Cardiac muscle cell (in vitro differentiated cells and primary cell): ENCODE results near the gene EFCAB3. TPM values are rescaled to one million over a fixed set of nuclear protein-coding genes. Genes with fewer than 3 reads are reported as not detected.
"Not testable (repeated sequence)": the region's sequence is repeated elsewhere in the genome, so short reads cannot be mapped to it uniquely, and the experiment has no call there.

ENCODE experiments used
- DNase-seq, 2 donors: peaks; one replicate each; pipeline versions ENCODE4 v3.0.0 to v3.0.0-alpha.2; 2010 to 2017; ENCODE audit warnings: low read depth in 1 of 2, low spot score in 1 of 2
- H3K27ac ChIP-seq: fragments of 200-600 bp; sonication (generic); 2 replicates; pipeline ENCODE4 v1.5.1; 2016
- H3K27me3 ChIP-seq: fragments of 200-600 bp; sonication (generic); 2 replicates; pipeline ENCODE4 v1.6.0; 2016; ENCODE audit warnings: control low read depth
- H3K36me3 ChIP-seq: fragments of 200-600 bp; sonication (generic); 2 replicates; pipeline ENCODE4 v1.5.1; 2016; ENCODE audit warnings: control low read depth
- H3K4me1 ChIP-seq: fragments of 200-600 bp; sonication (generic); 2 replicates; pipeline ENCODE4 v1.8.1; 2017; ENCODE audit warnings: low read depth, mild to moderate bottlenecking, mixed run types
- H3K4me3 ChIP-seq: fragments of 200-600 bp; sonication (generic); 2 replicates; pipeline ENCODE4 v1.5.1; 2016; ENCODE audit warnings: mild to moderate bottlenecking
- H3K9me3 ChIP-seq: fragments of 200-600 bp; sonication (generic); 2 replicates; pipeline ENCODE4 v1.5.1; 2017; ENCODE audit warnings: low read depth, mild to moderate bottlenecking, control low read depth
- polyA plus RNA-seq: library from polyadenylated mRNA; unstranded; fragments of >200 nt; fragmentation: Nextera tagmentation; extraction: Ambion mirVana; gene quantifications from 2 replicates; pipeline ENCODE4 v1.2.1, GENCODE V29; 2016
- total RNA-seq: library from RNA; depleted of rRNA; stranded (reverse); fragments of >200 nt; gene quantifications from 2 replicates; pipeline ENCODE4 v1.2.3, GENCODE V29; 2016
- TF ChIP-seq, protein P1 (sequence below): IDR thresholded peaks from 2 replicates; pipeline ENCODE4 v1.5.1; 2012; ENCODE audit warnings: low read depth, mild to moderate bottlenecking, low read length

EFCAB3 gene
- total and polyA plus RNA-seq, 2 experiments from 2014 or later = not detected

DNA sequence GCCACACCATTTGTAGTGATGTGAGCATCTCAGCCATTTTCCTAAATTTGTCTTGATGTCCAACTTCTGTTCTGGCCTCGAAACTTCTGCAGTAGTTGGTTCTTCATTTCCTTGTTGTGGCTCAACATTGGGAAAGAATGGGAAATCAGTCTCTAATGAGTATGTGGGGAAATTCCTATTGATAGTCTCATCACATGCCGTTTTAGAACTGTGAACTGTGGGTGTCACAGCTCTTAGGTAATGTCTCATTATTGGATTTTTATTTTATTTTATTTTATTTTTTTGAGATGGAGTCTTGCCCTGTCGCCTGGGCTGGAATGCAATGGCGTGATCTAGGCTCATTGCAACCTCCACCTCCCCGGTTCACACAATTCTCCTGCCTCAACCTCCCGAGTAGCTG is 60.8 kb downstream of the EFCAB3 start:
- H3K4me3 ChIP-seq = not testable (repeated sequence)
- peaks cover 36% of the 10 kb centered on the region for H3K36me3 ChIP-seq

DNA sequence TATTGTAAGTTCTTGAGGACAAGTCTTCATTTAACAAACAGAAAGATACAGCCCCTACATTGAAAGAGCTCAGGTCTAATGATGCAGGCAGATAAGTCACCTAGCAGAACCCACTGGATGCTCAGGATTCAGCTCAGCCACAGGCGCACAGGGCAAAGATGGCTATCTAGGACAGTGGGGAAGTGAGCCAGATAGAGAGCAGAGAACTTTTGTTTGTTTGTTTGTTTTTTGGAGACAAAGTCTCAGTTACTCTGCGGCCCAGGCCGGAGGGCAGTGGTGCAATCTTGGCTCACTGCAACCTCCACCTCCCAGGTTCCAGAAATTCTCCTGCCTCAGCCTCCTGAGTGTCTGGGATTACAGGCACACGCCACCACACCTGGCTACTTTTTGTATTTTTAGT is 63.7 kb downstream of the EFCAB3 start:
- no peaks in the 10 kb centered on the region for H3K9me3 ChIP-seq
- no peak overlapping the region for H3K4me3 ChIP-seq
- H3K4me1 ChIP-seq = no peaks in the 10 kb centered on the region
- DNase-seq = no peak
- H3K27me3 ChIP-seq = no peaks in the 10 kb centered on the region
- TF ChIP-seq, protein P1, sequence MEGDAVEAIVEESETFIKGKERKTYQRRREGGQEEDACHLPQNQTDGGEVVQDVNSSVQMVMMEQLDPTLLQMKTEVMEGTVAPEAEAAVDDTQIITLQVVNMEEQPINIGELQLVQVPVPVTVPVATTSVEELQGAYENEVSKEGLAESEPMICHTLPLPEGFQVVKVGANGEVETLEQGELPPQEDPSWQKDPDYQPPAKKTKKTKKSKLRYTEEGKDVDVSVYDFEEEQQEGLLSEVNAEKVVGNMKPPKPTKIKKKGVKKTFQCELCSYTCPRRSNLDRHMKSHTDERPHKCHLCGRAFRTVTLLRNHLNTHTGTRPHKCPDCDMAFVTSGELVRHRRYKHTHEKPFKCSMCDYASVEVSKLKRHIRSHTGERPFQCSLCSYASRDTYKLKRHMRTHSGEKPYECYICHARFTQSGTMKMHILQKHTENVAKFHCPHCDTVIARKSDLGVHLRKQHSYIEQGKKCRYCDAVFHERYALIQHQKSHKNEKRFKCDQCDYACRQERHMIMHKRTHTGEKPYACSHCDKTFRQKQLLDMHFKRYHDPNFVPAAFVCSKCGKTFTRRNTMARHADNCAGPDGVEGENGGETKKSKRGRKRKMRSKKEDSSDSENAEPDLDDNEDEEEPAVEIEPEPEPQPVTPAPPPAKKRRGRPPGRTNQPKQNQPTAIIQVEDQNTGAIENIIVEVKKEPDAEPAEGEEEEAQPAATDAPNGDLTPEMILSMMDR = no peak
- no peak overlapping the region for H3K27ac ChIP-seq
- H3K36me3 ChIP-seq = peaks cover 56% of the 10 kb centered on the region

More for the DNA sequence above, 60.8 kb downstream of the EFCAB3 start:
- H3K9me3 ChIP-seq, H3K27me3 ChIP-seq, DNase-seq, H3K27ac ChIP-seq, H3K4me1 ChIP-seq: not testable (repeated sequence)

DNA sequence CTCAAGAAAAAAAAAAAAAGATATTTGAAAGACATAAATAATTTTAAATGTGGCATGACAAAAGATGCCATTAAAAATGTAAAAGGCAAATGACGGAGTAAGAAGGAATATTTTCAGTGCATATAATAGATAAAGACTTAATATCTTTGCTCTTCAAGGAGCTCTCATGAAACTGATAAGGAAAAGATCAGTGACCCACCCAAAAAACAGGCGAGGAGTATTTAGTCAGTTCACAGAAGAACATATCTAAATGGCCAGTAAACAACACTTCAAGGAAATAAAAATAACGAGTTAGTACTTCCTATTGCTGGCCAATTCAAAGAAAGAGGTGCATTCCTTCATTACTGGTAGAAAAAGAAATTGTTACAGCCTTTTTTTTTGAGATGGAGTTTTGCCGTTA is 65.4 kb downstream of the EFCAB3 start:
- peaks cover 58% of the 10 kb centered on the region for H3K36me3 ChIP-seq
- DNase-seq, H3K9me3 ChIP-seq, H3K27ac ChIP-seq, H3K4me1 ChIP-seq, H3K27me3 ChIP-seq, H3K4me3 ChIP-seq: not testable (repeated sequence)

DNA sequence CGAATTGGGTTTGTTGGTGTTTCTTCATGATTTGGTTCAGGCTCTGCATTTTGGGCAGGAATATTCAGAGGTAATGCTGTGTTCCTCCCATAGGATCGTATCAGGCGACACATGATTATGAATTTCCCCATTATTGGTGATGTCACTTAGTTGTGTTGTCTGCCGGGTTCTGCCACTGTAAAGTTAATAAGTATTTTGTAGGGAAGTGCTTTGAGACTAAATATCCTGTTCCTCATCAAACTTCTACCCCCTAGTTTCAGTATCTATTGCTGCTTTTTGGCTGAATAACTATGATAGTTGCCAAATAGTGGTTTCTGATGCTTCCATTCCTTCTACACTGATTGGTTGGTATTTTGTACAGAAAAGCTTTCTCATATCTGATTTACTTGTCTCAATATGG is 71.8 kb downstream of the EFCAB3 start:
- not testable (repeated sequence) for H3K4me3 ChIP-seq, H3K27me3 ChIP-seq, H3K27ac ChIP-seq, H3K9me3 ChIP-seq, DNase-seq, H3K4me1 ChIP-seq
- peaks cover 18% of the 10 kb centered on the region for H3K36me3 ChIP-seq

DNA sequence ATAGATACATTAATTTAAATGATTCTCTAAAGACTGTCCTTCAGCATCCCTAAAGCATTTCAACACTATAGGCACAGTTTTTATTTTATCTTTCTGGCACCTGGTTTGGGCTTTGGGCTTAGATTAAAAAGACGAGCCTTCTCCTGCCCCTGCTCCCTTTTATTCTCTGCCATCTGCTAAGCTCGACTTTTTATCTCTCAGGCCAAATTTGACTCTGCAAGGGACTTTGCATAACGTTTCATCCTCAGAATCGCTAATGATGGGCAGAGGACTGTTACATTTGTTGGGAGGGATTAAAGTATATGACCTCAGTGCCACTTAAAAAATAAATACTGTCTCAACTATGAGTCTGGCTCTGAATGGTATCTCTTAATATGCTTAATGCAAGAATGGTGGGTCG is 72.7 kb downstream of the EFCAB3 start:
- DNase-seq, H3K27me3 ChIP-seq, H3K27ac ChIP-seq, H3K9me3 ChIP-seq, H3K4me1 ChIP-seq, H3K4me3 ChIP-seq: not testable (repeated sequence)
- peaks cover 13% of the 10 kb centered on the region for H3K36me3 ChIP-seq

DNA sequence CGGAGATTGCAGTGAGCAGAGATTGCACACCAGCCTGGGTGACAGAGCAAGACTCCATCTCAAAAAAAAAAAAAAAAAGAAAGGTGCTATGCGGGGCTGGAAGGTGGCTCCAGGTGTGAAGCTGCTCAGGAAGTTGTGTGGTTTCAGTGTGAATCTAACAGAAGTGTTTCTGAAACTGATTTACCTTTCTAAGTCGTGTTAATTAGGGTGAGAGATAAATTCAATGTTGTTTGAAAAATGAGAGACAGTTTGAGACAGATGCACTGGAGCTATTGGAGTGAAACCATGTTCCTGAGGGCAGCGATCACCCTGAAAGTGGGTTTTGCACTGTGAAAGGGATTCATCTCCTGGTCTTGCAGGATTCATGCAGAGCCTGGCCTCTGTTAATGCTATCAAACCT is 73.3 kb downstream of the EFCAB3 start:
- not testable (repeated sequence) for H3K27ac ChIP-seq, H3K4me1 ChIP-seq, DNase-seq, H3K4me3 ChIP-seq, H3K9me3 ChIP-seq, H3K27me3 ChIP-seq
- peaks cover 10% of the 10 kb centered on the region for H3K36me3 ChIP-seq

DNA sequence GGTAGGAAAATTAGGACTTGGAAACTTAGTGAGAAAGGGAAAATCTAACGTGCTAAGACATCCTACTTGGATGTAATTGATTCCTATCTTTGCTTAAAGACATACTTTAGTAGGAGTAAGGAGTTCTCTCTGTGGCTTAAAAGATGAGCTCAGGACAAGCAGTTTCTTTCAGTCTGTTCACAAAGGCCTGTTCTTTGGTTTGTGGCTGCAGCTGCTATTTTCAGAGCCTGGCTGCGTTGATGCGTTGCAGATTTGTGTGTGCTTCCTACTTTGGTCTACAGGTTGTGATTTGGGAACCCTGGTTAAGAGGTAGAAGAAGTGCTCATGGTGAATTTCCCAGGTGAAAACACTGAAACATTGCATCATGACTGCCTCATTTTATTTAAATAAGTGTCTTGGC is 73.8 kb downstream of the EFCAB3 start:
- not testable (repeated sequence) for DNase-seq, H3K4me1 ChIP-seq, H3K9me3 ChIP-seq, H3K27ac ChIP-seq, H3K36me3 ChIP-seq, H3K27me3 ChIP-seq, H3K4me3 ChIP-seq

DNA sequence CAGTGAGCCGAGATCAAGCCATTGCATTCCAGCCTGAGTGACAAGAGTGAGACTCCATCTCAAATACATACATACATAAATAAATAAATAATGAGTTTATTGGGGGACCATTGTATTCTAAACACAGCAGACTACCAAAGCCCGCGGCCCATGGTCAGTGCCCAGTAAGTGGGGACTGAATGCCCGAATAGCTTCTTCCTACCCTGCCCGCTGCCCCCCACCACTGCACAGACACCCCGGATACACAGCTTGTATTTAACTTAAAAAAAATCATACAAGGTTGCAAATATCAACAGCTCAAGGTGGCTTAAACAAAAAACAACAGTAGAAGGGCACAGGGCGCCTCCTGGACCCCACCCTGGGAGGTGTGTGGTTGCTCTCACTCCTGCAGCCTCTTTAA is 75.7 kb downstream of the EFCAB3 start:
- H3K27ac ChIP-seq = no peak overlapping the region
- TF ChIP-seq, protein P1 = no peak
- no peak for DNase-seq
- H3K4me3 ChIP-seq = no peak overlapping the region
- no peaks in the 10 kb centered on the region for H3K27me3 ChIP-seq
- H3K36me3 ChIP-seq = no peaks in the 10 kb centered on the region
- H3K4me1 ChIP-seq = no peaks in the 10 kb centered on the region
- no peaks in the 10 kb centered on the region for H3K9me3 ChIP-seq

DNA sequence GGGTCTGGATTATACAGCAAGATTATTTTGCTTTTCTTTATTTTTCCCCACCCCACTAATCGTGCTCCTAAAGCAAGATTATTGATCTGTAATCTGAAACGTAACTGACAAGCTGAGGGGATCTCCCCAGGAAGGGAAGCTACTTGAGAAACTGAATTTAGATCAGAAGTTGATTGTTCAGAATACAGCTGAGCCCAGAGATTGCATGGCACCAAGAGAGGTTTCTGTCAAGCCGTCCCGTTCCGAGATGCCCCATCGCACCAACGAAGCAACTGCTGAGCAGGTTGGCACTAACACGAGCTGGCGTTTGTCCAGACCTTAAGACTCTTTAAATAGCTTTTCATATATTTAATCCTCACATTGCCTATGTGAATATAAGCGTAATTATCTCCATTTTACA is 78.1 kb downstream of the EFCAB3 start:
- not testable (repeated sequence) for H3K27ac ChIP-seq, H3K4me1 ChIP-seq, H3K9me3 ChIP-seq, H3K36me3 ChIP-seq, H3K27me3 ChIP-seq, H3K4me3 ChIP-seq, DNase-seq

DNA sequence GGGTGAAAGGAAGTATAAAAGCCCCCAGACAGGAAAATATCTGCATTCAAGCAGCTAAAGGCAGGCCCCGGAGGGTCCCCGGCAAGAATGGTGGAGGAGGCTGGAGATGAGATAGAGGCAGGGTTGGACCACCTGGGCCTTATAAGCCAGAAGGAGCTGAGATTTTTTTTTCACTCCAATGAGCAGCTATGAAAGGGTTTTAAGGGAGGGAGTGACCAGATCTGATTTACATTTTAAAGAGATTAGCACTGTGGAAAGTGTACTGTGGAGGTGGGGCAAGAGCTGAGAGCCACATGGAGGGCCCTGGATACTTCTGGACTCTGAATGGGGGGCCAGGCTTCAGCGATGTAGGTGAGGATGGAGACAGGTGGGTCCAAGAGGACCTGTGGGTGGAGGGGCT is 84.1 kb downstream of the EFCAB3 start:
- not testable (repeated sequence) for H3K36me3 ChIP-seq, H3K9me3 ChIP-seq, H3K27ac ChIP-seq, H3K4me3 ChIP-seq, H3K27me3 ChIP-seq, H3K4me1 ChIP-seq, DNase-seq

DNA sequence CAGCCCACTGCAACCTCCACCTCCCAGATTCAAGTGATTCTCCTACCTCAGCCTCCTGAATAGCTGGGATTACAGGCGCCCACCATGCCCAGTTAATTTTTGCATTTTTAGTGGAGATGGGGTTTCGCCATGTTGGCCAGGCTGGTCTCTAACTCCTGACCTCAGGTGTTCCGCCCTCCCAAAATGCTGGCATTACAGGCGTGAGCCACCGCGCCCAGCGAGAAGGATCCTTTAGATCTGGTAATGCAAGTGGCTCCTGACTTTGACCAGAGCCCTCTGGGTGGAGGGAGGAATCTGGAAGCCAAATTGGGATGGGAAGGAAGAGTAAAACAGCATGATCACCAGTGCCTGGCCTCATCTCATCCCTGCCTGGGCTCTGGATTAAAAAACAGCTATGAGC is 84.9 kb downstream of the EFCAB3 start:
- not testable (repeated sequence) for H3K9me3 ChIP-seq, H3K27me3 ChIP-seq, H3K4me3 ChIP-seq, H3K27ac ChIP-seq, DNase-seq, H3K36me3 ChIP-seq, H3K4me1 ChIP-seq
